Fibroblast of skin of right quadriceps (primary cell): ENCODE measurements around the gene DDAH1.
A peak's percentile ranks its signal among the peaks of the same experiment; 100 is the strongest.

Experiments
- DNase-seq: peaks from one replicate; pipeline ENCODE4 v3.0.0-alpha.2; 2013

Gene DDAH1

GRCh38 chr1:85295654-85296053, 169.3 kb downstream of the DDAH1 start:
- no peak for DNase-seq

DNA sequence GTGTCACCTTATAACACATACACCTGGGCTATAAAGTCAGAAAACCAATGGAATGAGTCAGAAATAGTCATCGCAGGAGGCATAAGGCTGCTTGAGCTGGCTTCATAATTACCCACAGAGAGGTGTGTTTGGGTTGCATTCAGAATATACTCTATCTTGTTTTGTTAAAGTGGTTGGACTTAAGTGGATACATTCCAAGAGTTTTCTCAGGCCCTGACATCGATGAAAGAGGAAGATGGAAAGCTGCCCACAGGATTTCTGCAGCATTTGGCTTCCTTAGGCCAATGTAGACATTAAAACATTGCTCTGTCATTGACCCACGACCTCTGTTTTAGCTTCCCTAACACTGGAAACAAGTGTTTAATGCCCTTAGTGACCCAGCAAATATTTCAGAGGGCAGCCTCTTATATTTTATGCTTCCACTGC, 169.9 kb downstream of the DDAH1 start:
- no peak for DNase-seq

DNA sequence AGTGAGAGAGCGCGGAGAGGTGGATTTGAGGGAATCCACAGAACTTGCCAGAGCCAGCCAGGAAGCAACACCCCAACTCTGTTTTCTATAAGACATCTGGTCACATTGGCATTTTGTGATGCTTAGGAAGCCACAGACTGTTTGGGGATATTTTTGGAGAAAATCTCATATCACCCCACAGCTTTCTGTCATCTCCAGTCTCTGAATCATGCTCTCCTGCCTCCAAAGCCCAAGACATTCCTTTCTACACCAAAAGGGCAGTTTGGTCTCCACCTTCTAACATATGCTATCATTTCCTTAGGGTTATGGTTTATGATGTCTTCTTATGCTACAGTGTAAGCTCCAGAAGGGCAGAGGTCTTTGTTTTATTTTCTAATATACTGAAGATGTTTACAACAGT, 174.1 kb downstream of the DDAH1 start:
- peak; percentile 45 for DNase-seq

- DNase-seq = no peak
These were observed 175.1 kb downstream of the DDAH1 start for GRCh38 chr1:85289848-85290335.

- DNase-seq = peak; percentile 93
These were observed 175.6 kb downstream of the DDAH1 start for GRCh38 chr1:85289207-85289847.

- DNase-seq = no peak
These were observed 180.8 kb downstream of the DDAH1 start for GRCh38 chr1:85284202-85284601.

DNA sequence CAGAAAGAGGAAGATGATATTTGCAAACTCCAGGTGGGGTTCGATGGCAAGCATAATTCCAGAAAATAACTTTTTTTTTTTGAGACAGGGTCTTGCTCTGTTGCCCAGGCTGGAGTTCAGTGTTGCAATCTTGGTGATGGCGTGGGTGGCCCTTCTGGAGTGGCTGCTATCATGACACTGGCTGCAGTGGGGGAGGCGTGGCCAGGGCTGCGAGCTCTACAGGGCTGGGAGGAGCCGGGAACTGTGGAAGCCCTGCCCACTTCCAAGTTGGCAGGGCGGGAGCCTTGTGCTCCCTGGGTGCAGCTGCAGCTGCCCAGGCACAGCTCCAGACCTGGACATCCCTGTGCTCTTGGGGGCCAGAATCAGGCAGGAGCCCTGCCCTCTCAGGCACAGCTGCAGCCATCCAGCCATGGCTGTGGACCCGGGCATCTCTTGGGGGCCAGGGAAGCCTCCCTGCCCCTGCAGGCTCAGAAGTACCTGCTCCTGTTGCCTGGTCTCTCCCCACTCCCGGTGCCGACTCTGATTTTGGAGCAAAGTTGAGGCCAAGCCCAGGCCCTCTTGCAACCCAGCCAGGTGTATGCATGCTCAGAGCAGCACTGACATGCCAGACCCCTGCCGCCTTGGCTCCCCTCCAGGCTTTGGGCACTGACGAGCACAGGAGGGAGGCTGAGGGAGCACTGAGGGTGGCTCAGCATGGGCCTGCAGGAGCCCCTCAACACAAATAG, 181.3 kb downstream of the DDAH1 start:
- no peak for DNase-seq

GRCh38 chr1:85282424-85282823, 182.5 kb downstream of the DDAH1 start:
- no peak for DNase-seq

GRCh38 chr1:85280636-85281035, 184.3 kb downstream of the DDAH1 start:
- DNase-seq = peak; percentile 39

GRCh38 chr1:85279458-85280080, 185.4 kb downstream of the DDAH1 start:
- no peak for DNase-seq

DNA sequence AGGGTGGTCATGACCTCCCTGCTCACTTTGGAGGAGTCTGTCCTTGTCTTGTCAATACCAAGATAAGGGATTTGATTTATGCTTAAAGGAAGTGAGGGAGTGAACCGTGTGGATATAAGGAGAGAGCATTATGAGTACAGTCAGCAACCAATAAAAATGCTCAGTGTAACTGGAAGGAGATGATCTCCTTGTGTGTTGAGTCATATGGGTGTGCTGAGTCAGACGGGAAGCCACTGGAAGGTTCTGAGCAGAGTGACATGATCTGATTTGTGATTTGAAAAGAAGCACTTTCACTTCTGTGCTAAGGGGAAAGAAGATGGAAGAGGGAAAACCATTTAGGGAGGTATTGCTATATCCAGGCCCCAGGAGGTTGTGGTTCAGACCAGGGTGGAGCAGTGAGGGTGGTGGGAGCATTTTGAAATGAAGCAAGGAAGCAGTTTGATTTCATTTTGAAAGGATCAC, 186.1 kb downstream of the DDAH1 start:
- DNase-seq = peak; percentile 94

- DNase-seq = no peak
These were observed 187.2 kb downstream of the DDAH1 start for GRCh38 chr1:85277802-85278201.

- DNase-seq = no peak
These were observed 187.8 kb downstream of the DDAH1 start for GRCh38 chr1:85276978-85277639.

DNA sequence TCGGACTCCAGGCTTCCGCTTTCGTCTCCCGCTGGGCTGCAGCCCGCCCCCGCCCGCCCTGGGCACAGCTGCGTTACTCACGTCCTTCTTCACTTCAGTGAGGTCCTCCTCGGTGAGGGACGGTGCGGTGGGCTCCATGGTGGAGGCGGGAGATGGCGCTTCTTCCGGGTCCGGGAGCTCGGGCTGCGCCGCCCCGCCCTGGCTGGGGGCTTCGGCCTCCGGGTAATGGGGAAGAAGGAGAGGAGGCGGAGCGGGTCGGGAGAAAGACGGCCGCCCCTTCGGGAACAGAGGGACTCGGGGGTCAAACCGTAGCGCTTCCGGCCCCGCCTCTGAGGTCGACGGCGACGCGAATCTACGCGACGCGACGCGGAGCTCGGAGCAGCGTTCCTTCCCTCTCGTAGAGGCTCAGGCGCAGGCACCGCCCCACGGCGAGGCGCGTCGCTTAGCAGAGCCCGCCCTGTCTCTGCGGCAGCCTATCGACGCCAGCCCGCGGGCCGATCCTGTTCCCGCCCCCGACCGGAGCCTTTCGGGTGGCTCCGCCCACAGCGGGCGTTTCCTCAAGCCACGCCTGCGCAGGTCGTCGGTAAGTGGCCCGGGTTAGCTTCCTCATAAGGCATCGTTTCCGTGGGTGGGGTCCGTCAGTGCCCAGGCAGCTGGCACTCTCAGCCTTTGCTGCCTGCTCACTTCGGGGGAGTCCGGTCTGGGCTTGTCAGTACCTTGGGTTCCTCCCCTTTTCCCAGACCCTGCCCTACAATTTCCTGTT, 188.6 kb downstream of the DDAH1 start, which contains the start of gene BCL10:
BCL10 (minus strand) TSS at position 418 of the 763 bp plus-strand sequence; CDS start at position 138, 280 bp downstream.
- peak; percentile 96 for DNase-seq

GRCh38 chr1:85275701-85276214, 189.2 kb downstream of the DDAH1 start:
- no peak for DNase-seq

- DNase-seq = peak; percentile 81
These were observed 189.9 kb downstream of the DDAH1 start for GRCh38 chr1:85274969-85275453.

DNA sequence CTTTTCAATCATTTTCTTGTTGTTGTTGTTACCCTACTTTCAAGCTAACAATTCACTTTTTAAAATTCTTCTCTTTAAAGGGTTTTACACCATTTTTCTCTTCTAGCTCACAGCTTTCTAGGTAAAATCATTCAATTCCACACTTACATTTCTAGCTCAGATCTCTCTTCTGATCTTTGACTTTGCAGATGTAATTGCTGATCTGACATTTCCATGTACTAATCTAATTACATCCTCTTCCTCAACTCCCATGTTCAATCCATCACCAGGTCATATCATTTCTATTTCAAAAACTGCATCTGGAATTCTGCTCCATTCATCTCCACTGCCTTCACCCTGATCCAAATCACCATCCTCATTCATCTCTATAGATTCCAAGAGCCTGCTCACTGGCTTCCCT, 191.6 kb downstream of the DDAH1 start:
- no peak for DNase-seq

GRCh38 chr1:85268801-85269585, 196.0 kb downstream of the DDAH1 start:
- no peak for DNase-seq
